Measurements from ENCODE around the gene USO1.
A peak's percentile ranks its signal among the peaks of the same experiment; 100 is the strongest.
"Not testable (repeated sequence)": the region's sequence is repeated elsewhere in the genome, so short reads cannot be mapped to it uniquely, and the experiment has no call there.

USO1 gene

GRCh38 chr4:75718529-75718928 is 5.8 kb upstream of the USO1 start:
- CTCF ChIA-PET = no interaction called here
- no peak for TF ChIP-seq CTCF (IDR thresholded peaks at IDR 0.05; ENCODE audit: insufficient read depth, low read length, missing control alignments)
- no peak for DNase-seq (ENCODE audit: low read depth, low spot score)
- no peak overlapping the region for H3K4me3 ChIP-seq (ENCODE audit: low read depth, low read length)
- POLR2A ChIA-PET = no interaction called here

GRCh38 chr4:75722417-75722816 is 2.0 kb upstream of the USO1 start:
- CTCF ChIA-PET = interaction anchor here (0.7 to 3.8 kb wide), 13 partner anchors 8 to 177 kb away, joined by 3 to 63 read pairs (median 14); partner anchors contain the start of gene G3BP2
- POLR2A ChIA-PET = no interaction called here
- no peak for TF ChIP-seq CTCF (IDR thresholded peaks at IDR 0.05; ENCODE audit: insufficient read depth, low read length, missing control alignments)

GRCh38 chr4:75723163-75724065 is 963 bp upstream of the USO1 start:
- ChIA-PET POLR2A (interaction anchor here (0.6 to 3.2 kb wide), 13 partner anchors 9 to 209 kb away, joined by 3 to 19 read pairs (median 4); partner anchors contain the start of genes G3BP2, RCHY1 and THAP6), CTCF (interaction anchor here (0.7 to 3.8 kb wide), 34 partner anchors 9 to 178 kb away, joined by 3 to 63 read pairs (median 6); partner anchors contain the start of gene G3BP2)
- H3K4me3 ChIP-seq (ENCODE audit: low read depth, low read length) = peak overlapping the region; percentile 99
- TF ChIP-seq CTCF (IDR thresholded peaks at IDR 0.05; ENCODE audit: insufficient read depth, low read length, missing control alignments) = no peak
- DNase-seq (ENCODE audit: low read depth, low spot score) = no peak

More at GRCh38 chr4:75722417-75722816, 2.0 kb upstream of the USO1 start:
- no peak overlapping the region for H3K4me3 ChIP-seq (ENCODE audit: low read depth, low read length)
- DNase-seq (ENCODE audit: low read depth, low spot score) = no peak

GRCh38 chr4:75724867-75725724 is 719 bp downstream of the USO1 start:
- peak overlapping the region; percentile 99 for H3K4me3 ChIP-seq (ENCODE audit: low read depth, low read length)
- CTCF ChIA-PET = interaction anchor here (0.8 to 3.8 kb wide), 24 partner anchors 11 to 156 kb away, joined by 3 to 63 read pairs (median 10); partner anchors contain the start of gene G3BP2
- POLR2A ChIA-PET = interaction anchor here (0.9 to 3.2 kb wide), 8 partner anchors 11 to 211 kb away, joined by 3 to 19 read pairs (median 6); partner anchors contain the start of genes RCHY1 and THAP6
- TF ChIP-seq CTCF (IDR thresholded peaks at IDR 0.05; ENCODE audit: insufficient read depth, low read length, missing control alignments) = no peak
- no peak for DNase-seq (ENCODE audit: low read depth, low spot score)

GRCh38 chr4:75725942-75726538 is 1.7 kb downstream of the USO1 start:
- ChIA-PET POLR2A (interaction anchor here (3.2 kb wide), 1 partner anchor 20 kb away, joined by 19 read pairs; no protein-coding TSS in a partner anchor), CTCF (interaction anchor here (1.1 to 3.8 kb wide), 4 partner anchors 12 to 122 kb away, joined by 3 to 63 read pairs (median 6); no protein-coding TSS in a partner anchor)
- not testable (repeated sequence) for DNase-seq (ENCODE audit: low read depth, low spot score)
- H3K4me3 ChIP-seq (ENCODE audit: low read depth, low read length) = peak overlapping the region; percentile 99

GRCh38 chr4:75726577-75726976 is 2.2 kb downstream of the USO1 start:
- ChIA-PET CTCF (interaction anchor here (0.5 to 2.3 kb wide), 5 partner anchors 43 to 1370 kb away, joined by 3 to 9 read pairs (median 3); no protein-coding TSS in a partner anchor), POLR2A (no interaction called here)
- H3K4me3 ChIP-seq (ENCODE audit: low read depth, low read length) = peak overlapping the region; percentile 99
- no peak for DNase-seq (ENCODE audit: low read depth, low spot score)
- TF ChIP-seq CTCF (IDR thresholded peaks at IDR 0.05; ENCODE audit: insufficient read depth, low read length, missing control alignments) = no peak
